Mesodermal cell (in vitro differentiated cells): ENCODE data around the gene EEF2K.

ENCODE experiments used
- H3K27ac ChIP-seq: 2 replicates; pipeline ENCODE4 v1.7.0; 2013; ENCODE audit warnings: mild to moderate bottlenecking, low read depth, low read length, moderate library complexity; ENCODE audit not compliant: severe bottlenecking
- H3K36me3 ChIP-seq: 2 replicates; pipeline ENCODE4 v1.7.1; 2013; ENCODE audit warnings: mild to moderate bottlenecking, low read length, moderate library complexity; ENCODE audit not compliant: control insufficient read depth, insufficient read depth
- H3K4me1 ChIP-seq: one replicate; pipeline ENCODE4 v1.7.1; 2013; ENCODE audit warnings: mild to moderate bottlenecking, low read length; ENCODE audit not compliant: insufficient read depth, control insufficient read depth, poor library complexity, severe bottlenecking
- H3K4me3 ChIP-seq: 2 replicates; pipeline ENCODE4 v1.7.0; 2013; ENCODE audit warnings: low read length, control low read depth, mild to moderate bottlenecking; ENCODE audit not compliant: insufficient read depth, poor library complexity, severe bottlenecking; ENCODE audit errors: extremely low read depth
- H3K9me3 ChIP-seq: 2 replicates; pipeline ENCODE4 v1.7.1; 2013; ENCODE audit warnings: mild to moderate bottlenecking, low read length, moderate library complexity; ENCODE audit not compliant: control insufficient read depth
- WGBS, 2 experiments: methylation state at CpG; one replicate each; pipeline ENCODE4 v1.1.5; 2013; ENCODE audit warnings: missing lambda C conversion rate in 2 of 2; ENCODE audit not compliant: insufficient coverage in 2 of 2; 5-methylcytosine and 5-hydroxymethylcytosine counted together

EEF2K gene

DNA sequence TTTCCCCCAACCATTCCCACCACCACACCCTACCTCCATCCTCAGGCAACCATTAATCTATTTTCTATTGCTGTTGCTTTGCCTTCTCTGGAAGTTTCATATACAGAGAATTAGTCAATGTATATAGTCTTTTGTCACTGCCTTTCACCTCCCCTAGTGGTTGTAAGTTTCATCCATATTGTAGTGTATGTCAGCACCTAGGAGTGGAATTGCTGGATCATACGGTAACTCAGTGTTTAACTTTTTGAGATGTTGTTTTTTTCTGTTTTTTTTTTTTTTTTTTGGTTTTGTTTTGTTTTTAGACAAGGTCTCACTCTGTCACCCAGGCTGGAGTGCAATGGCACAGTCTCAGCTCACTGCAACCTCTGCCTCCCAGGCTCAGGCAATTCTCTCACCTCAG, 16.9 kb downstream of the EEF2K start:
- Histone ChIP-seq H3K4me1 (no peaks in the 10 kb centered on the region), H3K27ac (no peak overlapping the region), H3K36me3 (peaks cover 3% of the 10 kb centered on the region), H3K4me3 (no peak overlapping the region), H3K9me3 (no peaks in the 10 kb centered on the region)
- no CpG with 5 or more reads among the region's 1 CpG for WGBS, 2 experiments

DNA sequence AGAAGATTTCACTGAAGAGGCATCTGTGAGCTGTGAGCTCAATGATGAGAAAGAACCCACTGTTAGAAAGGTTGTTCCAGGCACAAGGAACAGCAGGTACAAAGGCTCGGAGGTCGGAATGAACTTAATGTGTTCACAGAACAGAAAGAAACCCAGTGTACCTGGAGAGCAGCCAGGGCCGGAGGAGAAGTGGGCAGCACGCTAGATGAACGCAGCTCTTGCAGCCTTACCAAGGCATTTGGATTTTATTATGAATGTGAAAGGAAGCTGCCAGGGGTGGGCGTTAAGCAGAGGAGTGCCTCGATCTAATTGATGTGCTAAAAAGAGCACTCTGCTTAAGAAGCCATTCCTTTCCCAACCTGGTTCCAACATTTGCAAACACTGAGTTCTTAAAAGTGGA, 19.0 kb downstream of the EEF2K start:
- Histone ChIP-seq H3K4me3 (no peak overlapping the region), H3K4me1 (peaks cover 3% of the 10 kb centered on the region), H3K36me3 (peaks cover 4% of the 10 kb centered on the region), H3K27ac (no peak overlapping the region), H3K9me3 (no peaks in the 10 kb centered on the region)
- WGBS, 2 experiments, result 70 to 75% methylated on average over 6 to 7 of the region's 7 CpGs

DNA sequence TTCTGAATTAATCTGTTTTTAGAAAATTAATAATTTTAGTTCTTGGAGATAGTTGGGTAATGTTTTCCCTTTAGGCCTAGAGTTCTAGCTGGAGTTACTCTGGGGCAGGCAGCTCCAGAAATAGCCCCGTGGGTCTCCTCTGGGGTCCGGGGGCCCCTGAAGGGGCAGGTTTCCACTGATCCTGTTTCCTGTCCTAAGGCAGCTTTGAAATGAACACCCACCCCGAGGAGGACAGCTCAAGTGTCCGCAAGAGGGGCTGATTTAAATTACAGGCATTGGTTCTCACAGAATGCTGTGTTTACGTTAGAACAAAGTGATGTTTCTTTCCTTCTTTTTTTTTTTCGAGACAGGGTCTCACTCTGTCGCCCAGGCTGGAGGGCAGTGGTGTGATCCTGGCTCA, 23.8 kb downstream of the EEF2K start:
- H3K4me3 ChIP-seq, result no peak overlapping the region
- WGBS, 2 experiments, result 70 to 85% methylated on average over 5 to 7 of the region's 7 CpGs

DNA sequence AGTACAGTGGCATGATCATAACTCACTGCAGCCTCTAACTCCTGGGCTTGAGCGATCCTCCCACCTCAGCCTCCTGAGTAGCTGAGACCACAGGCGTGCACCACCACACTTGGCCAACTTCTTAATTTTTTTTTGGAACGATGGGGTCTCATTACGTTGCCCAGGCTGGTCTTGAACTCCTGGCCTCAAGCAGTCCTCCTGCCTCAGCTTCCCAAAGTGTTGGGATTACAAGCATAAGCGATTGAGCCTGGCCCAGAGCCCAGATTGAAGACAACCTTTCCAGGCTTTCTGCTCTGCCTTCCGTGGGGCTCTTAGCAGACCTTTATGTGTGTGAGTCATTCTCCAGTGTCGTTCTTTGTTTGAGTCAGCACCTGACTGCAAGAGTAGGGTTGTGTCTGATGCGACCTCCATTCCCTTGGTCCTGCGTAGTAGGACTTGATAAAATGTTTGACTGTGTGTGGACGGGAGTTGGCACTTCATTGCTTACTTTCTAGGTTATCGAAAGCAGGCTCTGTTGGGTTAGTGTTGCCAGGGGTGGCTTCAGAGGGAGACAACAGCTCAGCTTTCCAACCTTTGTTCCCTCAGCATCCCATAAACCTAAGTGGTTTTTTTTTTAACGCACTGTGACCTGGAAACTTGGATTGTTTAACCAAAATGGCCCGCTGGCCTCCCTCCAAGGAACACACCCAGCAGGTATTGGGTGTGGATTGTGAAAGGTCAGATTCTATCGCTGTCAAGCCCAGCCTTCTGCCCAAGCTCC, 26.4 kb downstream of the EEF2K start:
- Histone ChIP-seq H3K36me3 (peaks cover 17% of the 10 kb centered on the region), H3K4me3 (no peak overlapping the region), H3K9me3 (no peaks in the 10 kb centered on the region), H3K4me1 (peaks cover 3% of the 10 kb centered on the region), H3K27ac (no peak overlapping the region)
- WGBS, 2 experiments, result 89 to 94% methylated on average over 6 to 7 of the region's 14 CpGs

More for the DNA sequence above, 23.8 kb downstream of the EEF2K start:
- H3K27ac ChIP-seq, result no peak overlapping the region
- no peaks in the 10 kb centered on the region for H3K9me3 ChIP-seq
- peaks cover 3% of the 10 kb centered on the region for H3K4me1 ChIP-seq
- peaks cover 13% of the 10 kb centered on the region for H3K36me3 ChIP-seq

DNA sequence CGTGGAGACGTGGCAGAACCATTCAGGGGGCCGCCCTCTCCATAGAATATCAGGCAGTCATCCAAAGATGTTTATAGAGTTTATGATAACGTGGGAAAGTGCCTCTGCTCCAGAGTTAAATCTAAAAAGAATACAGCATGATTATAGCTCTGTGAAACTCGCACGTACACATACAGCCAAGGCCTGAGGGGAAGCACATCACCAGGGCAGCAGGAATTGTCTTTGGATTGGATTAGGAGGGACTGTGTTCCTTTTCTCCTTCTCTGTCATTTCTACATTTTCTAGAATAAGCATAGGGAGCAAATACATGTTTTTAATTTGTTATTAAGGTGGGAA, 26.9 kb downstream of the EEF2K start:
- Histone ChIP-seq H3K27ac (no peak overlapping the region), H3K36me3 (peaks cover 18% of the 10 kb centered on the region), H3K4me1 (peaks cover 3% of the 10 kb centered on the region), H3K4me3 (no peak overlapping the region), H3K9me3 (no peaks in the 10 kb centered on the region)
- 90 to 93% methylated on average over 2 to 3 of the region's 6 CpGs for WGBS, 2 experiments

DNA sequence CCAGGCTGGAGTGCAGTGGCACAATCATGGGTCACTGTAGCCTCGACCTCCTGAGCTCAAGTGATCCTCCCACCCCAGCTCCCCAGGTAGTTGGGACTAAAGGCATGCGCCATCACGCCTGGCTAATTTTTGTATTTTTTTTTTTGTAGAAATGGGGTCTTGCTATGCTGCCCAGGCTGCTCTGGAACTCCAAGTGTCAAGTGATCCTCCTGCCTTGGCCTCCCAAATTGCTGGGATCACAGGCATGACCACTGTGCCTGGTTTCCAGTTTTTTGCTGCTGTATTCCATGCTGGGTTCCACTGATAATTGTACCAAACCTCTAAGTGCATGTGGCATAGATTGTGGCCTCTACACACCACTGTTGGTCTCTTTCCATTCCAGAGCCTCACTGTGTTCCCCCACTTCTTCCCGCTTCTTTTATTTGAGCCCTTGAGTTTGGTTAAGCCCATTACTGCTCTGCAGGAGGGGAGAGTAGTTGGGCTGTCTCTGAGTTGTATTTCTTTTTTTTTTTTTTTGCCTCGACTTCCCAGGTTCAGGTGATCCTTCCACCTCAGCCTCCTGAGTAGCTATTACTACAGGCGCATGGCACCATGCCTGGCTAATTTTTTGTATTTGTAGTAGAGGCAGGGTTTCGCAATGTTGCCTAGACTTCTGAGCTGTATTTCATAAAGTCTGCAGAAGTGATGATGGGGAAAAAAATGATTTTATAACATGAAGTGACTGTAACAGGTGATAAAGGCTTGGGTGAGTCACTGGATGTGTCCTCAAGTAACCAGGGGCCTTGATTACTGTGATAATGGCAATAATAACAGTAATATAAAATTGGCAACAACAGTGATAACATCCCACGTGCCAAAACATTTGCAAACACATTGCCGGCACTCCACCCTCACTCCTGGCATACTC, 30.0 kb downstream of the EEF2K start:
- H3K27ac ChIP-seq, result no peak overlapping the region
- H3K9me3 ChIP-seq, result no peaks in the 10 kb centered on the region
- WGBS, 2 experiments, result 92 to 100% methylated on average over 1 to 4 of the region's 9 CpGs
- no peak overlapping the region for H3K4me3 ChIP-seq
- no peaks in the 10 kb centered on the region for H3K4me1 ChIP-seq
- H3K36me3 ChIP-seq, result peaks cover 18% of the 10 kb centered on the region

DNA sequence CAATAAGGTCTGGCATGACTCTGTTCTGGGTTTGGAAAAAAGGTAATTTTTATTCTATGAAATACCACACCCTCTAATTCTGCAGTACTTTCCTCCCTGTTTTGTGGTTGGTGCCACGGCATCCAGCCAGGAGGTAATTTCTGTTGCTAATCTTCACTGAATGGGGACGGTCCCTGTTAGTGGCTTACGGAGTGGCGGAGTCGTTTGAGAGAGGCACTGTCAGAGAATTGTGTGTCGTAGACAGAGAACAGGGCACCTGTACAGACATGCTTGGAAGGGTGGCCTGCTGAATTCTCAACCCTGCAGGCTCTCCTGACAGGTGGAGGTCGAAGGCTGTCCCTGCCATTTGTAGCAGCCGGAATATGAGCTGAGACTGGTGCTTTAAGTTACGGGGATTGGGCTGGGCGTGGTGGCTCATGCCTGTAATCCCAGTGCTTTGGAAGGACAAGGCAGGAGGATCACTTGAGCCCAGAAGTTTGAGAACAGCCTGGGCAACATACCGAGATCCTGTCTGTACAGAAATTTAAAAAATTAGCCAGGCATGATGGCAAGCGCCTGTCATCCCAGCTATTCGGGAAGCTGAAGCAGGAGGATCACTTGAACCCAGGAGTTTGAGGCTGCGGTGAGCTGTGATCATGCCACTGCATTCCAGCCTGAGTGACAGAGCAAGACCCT, 33.2 kb downstream of the EEF2K start:
- Histone ChIP-seq H3K9me3 (no peaks in the 10 kb centered on the region), H3K4me3 (no peak overlapping the region), H3K36me3 (peaks cover 13% of the 10 kb centered on the region), H3K4me1 (no peaks in the 10 kb centered on the region), H3K27ac (no peak overlapping the region)
- 92 to 94% methylated on average over 14 of the region's 14 CpGs for WGBS, 2 experiments

DNA sequence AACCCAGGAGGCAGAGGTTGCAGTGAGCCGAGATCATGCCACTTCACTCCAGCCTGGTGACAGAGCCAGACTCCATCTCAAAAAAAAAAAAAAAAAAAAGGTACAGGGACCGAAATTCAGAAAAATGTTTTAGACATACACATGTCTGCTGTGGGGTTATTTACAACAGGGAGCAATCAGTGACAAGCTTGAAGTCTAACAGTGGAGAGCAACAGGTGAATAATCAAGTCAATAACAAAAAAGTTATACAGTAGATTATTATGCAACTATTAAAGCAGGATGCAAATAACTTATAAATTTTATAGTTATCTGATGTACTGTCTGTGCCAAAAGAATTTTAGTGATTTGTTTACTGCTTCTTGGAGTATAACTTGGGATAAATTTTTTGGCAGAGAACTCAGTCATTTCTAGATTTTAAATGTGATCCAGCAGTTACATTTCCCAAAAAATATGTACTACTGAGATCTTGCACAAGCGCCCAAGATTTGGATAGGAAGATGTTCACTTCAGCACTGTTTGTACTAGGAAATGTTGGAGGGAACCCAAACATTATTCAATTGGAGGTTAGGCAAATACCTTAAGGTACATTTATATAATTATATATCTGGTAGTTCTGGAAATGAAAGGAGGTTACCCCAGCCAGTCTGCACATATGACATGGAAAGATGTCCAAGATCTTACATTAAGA, 34.1 kb downstream of the EEF2K start:
- H3K4me3 ChIP-seq, result no peak overlapping the region
- H3K9me3 ChIP-seq, result no peaks in the 10 kb centered on the region
- 83 to 100% methylated on average over 1 of the region's 3 CpGs for WGBS, 2 experiments
- peaks cover 17% of the 10 kb centered on the region for H3K36me3 ChIP-seq
- no peak overlapping the region for H3K27ac ChIP-seq
- H3K4me1 ChIP-seq, result no peaks in the 10 kb centered on the region

DNA sequence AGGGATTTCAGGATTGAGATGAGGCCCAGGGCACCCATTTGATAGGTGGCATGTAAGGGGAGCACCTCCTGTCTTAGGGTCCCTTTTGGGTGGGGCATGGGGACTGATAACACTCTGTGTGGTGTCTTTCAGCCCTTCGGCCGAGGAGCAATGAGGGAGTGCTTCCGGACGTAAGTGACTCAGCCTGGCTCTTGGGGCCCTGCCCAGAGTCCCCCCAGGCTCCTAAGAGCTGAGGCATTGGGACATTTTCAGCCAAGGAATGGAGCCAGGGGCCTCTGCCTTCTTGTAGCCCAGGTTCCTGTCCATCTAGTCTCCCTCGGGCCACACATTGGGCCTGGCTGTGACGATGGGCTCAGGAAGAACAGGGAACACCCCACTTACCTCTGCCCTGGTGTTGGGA, 44.4 kb downstream of the EEF2K start:
- 92 to 93% methylated on average over 4 to 6 of the region's 6 CpGs for WGBS, 2 experiments

DNA sequence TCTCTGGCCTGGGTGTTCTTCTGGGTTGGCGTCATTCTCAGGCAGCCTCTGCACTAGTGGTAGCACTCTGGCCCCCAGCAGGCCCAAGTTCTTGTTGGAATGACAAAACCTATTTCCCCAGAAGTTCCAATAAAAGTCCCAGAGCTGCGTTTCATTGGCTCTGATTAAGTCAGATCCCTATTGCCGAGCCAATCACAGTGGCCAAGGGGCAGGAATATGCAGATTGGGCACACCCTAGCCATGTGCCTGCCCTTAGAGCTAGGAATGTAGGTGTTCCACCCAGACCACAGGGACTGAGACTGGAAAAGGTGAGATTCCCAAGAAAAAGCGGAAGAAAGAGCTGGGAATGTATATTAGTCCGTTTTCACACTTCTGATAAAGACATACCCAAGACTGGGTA, 46.2 kb downstream of the EEF2K start:
- peaks cover 7% of the 10 kb centered on the region for H3K9me3 ChIP-seq
- no peak overlapping the region for H3K27ac ChIP-seq
- no peaks in the 10 kb centered on the region for H3K4me1 ChIP-seq
- 92 to 95% methylated on average over 3 of the region's 5 CpGs for WGBS, 2 experiments
- no peak overlapping the region for H3K4me3 ChIP-seq
- peaks cover 47% of the 10 kb centered on the region for H3K36me3 ChIP-seq

More for the DNA sequence above, 44.4 kb downstream of the EEF2K start:
- Histone ChIP-seq H3K9me3 (peaks cover 6% of the 10 kb centered on the region), H3K27ac (no peak overlapping the region), H3K4me1 (no peaks in the 10 kb centered on the region), H3K4me3 (no peak overlapping the region), H3K36me3 (peaks cover 46% of the 10 kb centered on the region)
